A673 (cell line): ENCODE results near the gene ATAD3C. TPM values are rescaled to one million over a fixed set of nuclear protein-coding genes. Genes with fewer than 3 reads are reported as not detected.
"Not testable (repeated sequence)": the region's sequence is repeated elsewhere in the genome, so short reads cannot be mapped to it uniquely, and the experiment has no call there.

Experiments
- BruUV-seq: library from RNA; stranded (reverse); fragments of 400-500 nt; replicated peaks from 2 replicates; lab custom pipeline; 2021; lab: Mats Ljungman, UMichigan
- CTCF ChIA-PET: fragments of 300-600 bp; sonication (Branson Sonifier 250); formaldehyde crosslinking; loops from one replicate; lab custom pipeline; 2022; ENCODE audit warnings: antibody characterized with exemption; lab: Charles Lee
- POLR2A ChIA-PET: fragments of 300-600 bp; sonication (Branson Sonifier 250); formaldehyde crosslinking; loops from one replicate; lab custom pipeline; 2022; ENCODE audit warnings: antibody characterized with exemption; ENCODE audit not compliant: low non-redundant PET; lab: Charles Lee
- DNase-seq: peaks from one replicate; pipeline ENCODE4 v3.0.0-alpha.2; 2015; ENCODE audit warnings: low spot score
- H3K27ac ChIP-seq: fragments of 200-600 bp; sonication (generic); 2 replicates; pipeline ENCODE4 v1.5.1; 2016; ENCODE audit warnings: mixed run types, low read depth, mild to moderate bottlenecking, mixed read lengths, antibody characterized with exemption, low read length; ENCODE audit not compliant: poor library complexity, severe bottlenecking
- H3K27me3 ChIP-seq: fragments of 200-600 bp; sonication (generic); replicated peaks from 2 replicates; pipeline ENCODE4 v1.6.1; 2017; ENCODE audit warnings: mixed run types, low read depth, mild to moderate bottlenecking, mixed read lengths, antibody characterized with exemption, low read length; ENCODE audit not compliant: insufficient read depth, poor library complexity
- H3K36me3 ChIP-seq: fragments of 200-600 bp; sonication (generic); 2 replicates; pipeline ENCODE4 v1.6.1; 2016; ENCODE audit warnings: mixed run types, mild to moderate bottlenecking, mixed read lengths, antibody characterized with exemption, low read length; ENCODE audit not compliant: insufficient read depth, poor library complexity, severe bottlenecking
- H3K4me1 ChIP-seq: fragments of 200-600 bp; sonication (generic); 2 replicates; pipeline ENCODE4 v1.6.1; 2017; ENCODE audit warnings: mixed run types, mild to moderate bottlenecking, mixed read lengths, antibody characterized with exemption, low read length; ENCODE audit not compliant: insufficient read depth, poor library complexity, severe bottlenecking
- H3K4me3 ChIP-seq: fragments of 200-600 bp; sonication (generic); 2 replicates; pipeline ENCODE4 v1.5.1; 2016; ENCODE audit warnings: low read depth, mixed run types, mild to moderate bottlenecking, mixed read lengths, low read length; ENCODE audit not compliant: poor library complexity, severe bottlenecking
- H3K9me3 ChIP-seq: fragments of 200-600 bp; sonication (generic); 2 replicates; pipeline ENCODE4 v1.6.1; 2016; ENCODE audit warnings: mixed run types, low read depth, mild to moderate bottlenecking, mixed read lengths, antibody characterized with exemption, low read length; ENCODE audit not compliant: poor library complexity, severe bottlenecking
- EZH2 ChIP-seq: fragments of 200-600 bp; sonication (generic); IDR thresholded peaks from 2 replicates; pipeline ENCODE4 v1.6.1; 2017; ENCODE audit warnings: borderline replicate concordance, low read depth, mild to moderate bottlenecking, mixed read lengths, antibody characterized with exemption, low read length; ENCODE audit not compliant: poor library complexity, severe bottlenecking
- intact Hi-C: fragments of 100-400 bp; cut with micrococcal nuclease; formaldehyde crosslinking; loops from one replicate; pipeline ENCODE4 v1.10.0; 2022; ENCODE audit not compliant: unreplicated experiment
- total RNA-seq: library from RNA; stranded (reverse); gene quantifications from 2 replicates; pipeline ENCODE4 v1.2.3, GENCODE V29; 2021
- TF ChIP-seq, protein P1 (sequence below): fragments of 300-800, 200-600 bp; sonication (generic); conservative IDR thresholded peaks from 2 replicates; pipeline ENCODE4 v1.5.1; 2017; ENCODE audit warnings: low read depth, mild to moderate bottlenecking, antibody characterized with exemption, low read length, moderate library complexity, mixed read lengths

The ATAD3C gene
- total RNA-seq, 1 experiment from 2014 or later: 0.39 TPM

DNA sequence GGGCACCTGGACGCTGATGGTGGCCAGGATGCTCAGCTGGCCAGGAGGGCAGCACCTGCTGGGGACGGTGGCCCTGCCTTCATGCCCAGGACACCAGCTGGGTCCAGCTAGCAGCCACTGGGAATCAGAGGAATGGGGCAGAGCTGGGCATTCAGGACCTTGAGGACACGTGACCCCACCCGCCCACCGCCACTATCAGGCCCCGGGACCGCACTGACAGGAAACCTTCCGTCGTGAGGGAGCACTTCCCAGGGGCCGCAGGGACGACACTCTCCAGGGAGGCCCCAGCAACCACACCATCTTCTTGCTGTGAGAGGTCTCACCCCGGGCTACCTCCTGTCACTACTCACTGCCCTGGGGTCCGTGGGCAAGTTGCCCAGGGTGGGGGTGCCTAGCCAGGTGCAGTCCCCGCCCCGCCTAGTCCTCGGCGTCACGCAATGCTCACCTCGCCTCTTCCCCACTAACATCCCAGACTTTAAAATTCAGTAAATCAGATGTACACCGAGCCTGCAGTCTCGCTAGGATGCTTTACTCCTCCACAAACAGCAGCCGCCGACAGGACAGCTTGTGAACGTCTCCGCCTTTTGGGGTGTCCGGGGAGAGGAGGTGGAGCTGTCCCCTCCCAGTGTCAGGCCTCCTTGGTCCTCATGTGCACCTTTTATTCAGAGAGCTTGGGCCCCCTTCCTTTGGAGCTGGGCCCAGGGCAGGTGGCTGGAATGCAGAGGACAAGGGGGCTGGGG is 9.1 kb upstream of the ATAD3C start:
- intact Hi-C loops: no loop called here
- H3K27ac ChIP-seq: no peak overlapping the region
- H3K36me3 ChIP-seq: no peaks in the 10 kb centered on the region
- no TSS peak for BruUV-seq
- peaks cover under 1% of the 10 kb centered on the region for H3K4me1 ChIP-seq
- CTCF ChIA-PET: interaction anchor here (0.6 kb wide), 2 partner anchors 44 to 59 kb away, joined by 4 to 5 read pairs; no protein-coding TSS in a partner anchor
- no peak overlapping the region for H3K4me3 ChIP-seq
- TF ChIP-seq, protein P1, sequence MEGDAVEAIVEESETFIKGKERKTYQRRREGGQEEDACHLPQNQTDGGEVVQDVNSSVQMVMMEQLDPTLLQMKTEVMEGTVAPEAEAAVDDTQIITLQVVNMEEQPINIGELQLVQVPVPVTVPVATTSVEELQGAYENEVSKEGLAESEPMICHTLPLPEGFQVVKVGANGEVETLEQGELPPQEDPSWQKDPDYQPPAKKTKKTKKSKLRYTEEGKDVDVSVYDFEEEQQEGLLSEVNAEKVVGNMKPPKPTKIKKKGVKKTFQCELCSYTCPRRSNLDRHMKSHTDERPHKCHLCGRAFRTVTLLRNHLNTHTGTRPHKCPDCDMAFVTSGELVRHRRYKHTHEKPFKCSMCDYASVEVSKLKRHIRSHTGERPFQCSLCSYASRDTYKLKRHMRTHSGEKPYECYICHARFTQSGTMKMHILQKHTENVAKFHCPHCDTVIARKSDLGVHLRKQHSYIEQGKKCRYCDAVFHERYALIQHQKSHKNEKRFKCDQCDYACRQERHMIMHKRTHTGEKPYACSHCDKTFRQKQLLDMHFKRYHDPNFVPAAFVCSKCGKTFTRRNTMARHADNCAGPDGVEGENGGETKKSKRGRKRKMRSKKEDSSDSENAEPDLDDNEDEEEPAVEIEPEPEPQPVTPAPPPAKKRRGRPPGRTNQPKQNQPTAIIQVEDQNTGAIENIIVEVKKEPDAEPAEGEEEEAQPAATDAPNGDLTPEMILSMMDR: no peak
- no peak for TF ChIP-seq EZH2
- no peaks in the 10 kb centered on the region for H3K27me3 ChIP-seq
- no peaks in the 10 kb centered on the region for H3K9me3 ChIP-seq
- POLR2A ChIA-PET: no interaction called here
- DNase-seq: no peak

DNA sequence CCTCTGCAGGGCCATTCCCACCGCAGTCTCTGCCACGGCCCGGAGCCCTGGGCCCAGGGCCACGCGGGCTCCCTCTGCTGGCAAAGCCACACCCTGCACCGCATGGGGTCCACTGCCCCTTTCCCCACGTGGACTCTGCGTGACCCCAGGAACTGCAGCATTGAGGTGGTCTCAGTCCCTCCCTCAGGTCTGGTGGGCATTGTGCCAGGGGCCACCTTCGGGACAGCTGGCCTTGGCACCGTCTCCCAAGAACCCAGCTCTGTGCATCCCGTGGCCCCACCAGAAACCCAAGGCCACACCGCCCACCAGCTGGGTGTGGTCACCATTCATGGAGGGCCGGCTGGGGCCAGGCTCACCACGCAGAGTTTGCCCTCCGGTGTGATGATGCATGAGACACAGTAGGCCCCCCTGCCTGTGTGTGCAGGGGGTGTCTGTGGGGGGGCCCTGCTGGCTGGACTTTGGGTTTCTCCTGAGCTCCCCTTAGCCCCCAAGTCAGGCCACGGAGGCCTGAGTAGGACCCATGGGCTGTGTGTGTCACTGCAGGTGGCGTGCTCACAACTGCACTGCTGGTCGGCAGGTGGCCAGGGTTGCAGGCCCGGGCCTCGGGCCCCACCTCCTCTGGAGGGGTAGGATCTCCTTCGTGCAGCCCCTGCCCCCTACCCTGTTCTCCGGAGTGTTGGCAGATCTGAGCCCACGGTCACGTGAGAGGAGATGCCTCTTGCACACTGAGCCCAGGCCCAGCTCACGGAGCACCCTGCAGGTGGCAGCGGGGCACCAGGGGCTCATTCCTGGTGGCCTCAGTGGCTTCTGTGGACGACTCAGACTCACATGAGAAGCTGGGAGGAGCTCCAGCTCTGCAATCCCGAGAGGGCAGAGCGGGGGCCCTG is 8.2 kb upstream of the ATAD3C start:
- Histone ChIP-seq H3K27me3 (no peaks in the 10 kb centered on the region), H3K9me3 (no peaks in the 10 kb centered on the region), H3K27ac (no peak overlapping the region), H3K4me1 (no peaks in the 10 kb centered on the region), H3K36me3 (no peaks in the 10 kb centered on the region), H3K4me3 (no peak overlapping the region)
- POLR2A ChIA-PET: no interaction called here
- TF ChIP-seq, protein P1: peak; percentile 85
- TF ChIP-seq EZH2: no peak
- BruUV-seq: no TSS peak
- intact Hi-C loops: no loop called here
- peak; percentile 51 for DNase-seq
- CTCF ChIA-PET: interaction anchor here (0.6 to 0.8 kb wide), 3 partner anchors 11 to 58 kb away, joined by 3 to 5 read pairs (median 4); no protein-coding TSS in a partner anchor

GRCh38 chr1:1442069-1442770 is 7.3 kb upstream of the ATAD3C start:
- intact Hi-C loops: no loop called here
- no TSS peak for BruUV-seq
- H3K36me3 ChIP-seq: no peaks in the 10 kb centered on the region
- no peak overlapping the region for H3K27ac ChIP-seq
- no peak for TF ChIP-seq EZH2
- TF ChIP-seq, protein P1: no peak
- no peaks in the 10 kb centered on the region for H3K9me3 ChIP-seq
- ChIA-PET POLR2A (no interaction called here), CTCF (no interaction called here)
- H3K4me1 ChIP-seq: no peaks in the 10 kb centered on the region
- no peaks in the 10 kb centered on the region for H3K27me3 ChIP-seq
- DNase-seq: no peak
- no peak overlapping the region for H3K4me3 ChIP-seq

DNA sequence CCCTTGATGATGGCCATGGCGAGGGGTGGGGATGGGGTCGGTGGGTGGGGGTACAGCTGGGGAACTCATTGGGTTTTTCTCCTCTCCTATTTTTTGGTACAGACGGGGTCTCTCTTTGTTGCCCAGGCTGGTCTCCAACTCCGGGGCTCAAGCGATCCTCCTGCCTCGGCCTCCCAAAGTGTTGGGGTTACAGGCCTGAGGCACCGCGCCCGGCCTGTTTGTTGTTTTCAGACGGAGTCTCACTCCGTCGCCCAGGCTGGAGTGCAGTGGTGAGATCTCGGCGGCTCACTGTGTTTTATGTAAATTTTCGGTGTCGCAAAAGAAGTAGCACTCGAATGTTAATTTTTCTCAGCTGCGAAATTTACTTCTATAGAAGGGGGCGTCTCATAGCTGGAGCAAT is 2.9 kb upstream of the ATAD3C start:
- H3K27ac ChIP-seq, intact Hi-C loops, BruUV-seq: not testable (repeated sequence)

More for the DNA sequence above, 2.9 kb upstream of the ATAD3C start:
- POLR2A ChIA-PET, H3K4me1 ChIP-seq, H3K9me3 ChIP-seq, H3K36me3 ChIP-seq, CTCF ChIA-PET, H3K27me3 ChIP-seq, DNase-seq, H3K4me3 ChIP-seq: not testable (repeated sequence)
